ENCODE results near the gene CPNE5.
"Not testable (repeated sequence)": the region's sequence is repeated elsewhere in the genome, so short reads cannot be mapped to it uniquely, and the experiment has no call there.

CPNE5 gene

GRCh38 chr6:36720251-36721141 is 118.7 kb downstream of the CPNE5 start:
- no peak for DNase-seq

- DNase-seq = no peak
Measured at GRCh38 chr6:36719126-36719525, 120.1 kb downstream of the CPNE5 start.

- DNase-seq = no peak
Measured at GRCh38 chr6:36718560-36718959, 120.7 kb downstream of the CPNE5 start.

- DNase-seq = no peak
Measured at GRCh38 chr6:36717871-36718540, 121.2 kb downstream of the CPNE5 start.

- DNase-seq = no peak
Measured at GRCh38 chr6:36717231-36717825, 121.9 kb downstream of the CPNE5 start.

GRCh38 chr6:36716476-36717093 is 122.7 kb downstream of the CPNE5 start:
- DNase-seq = no peak

- DNase-seq = no peak
Measured at GRCh38 chr6:36715469-36715868, 123.8 kb downstream of the CPNE5 start.

- DNase-seq = no peak
Measured at GRCh38 chr6:36714511-36714910, 124.7 kb downstream of the CPNE5 start.

GRCh38 chr6:36713846-36714245 is 125.4 kb downstream of the CPNE5 start:
- DNase-seq = no peak

GRCh38 chr6:36712816-36713215 is 126.4 kb downstream of the CPNE5 start:
- no peak for DNase-seq

- no peak for DNase-seq
Measured at GRCh38 chr6:36706339-36706738, 132.9 kb downstream of the CPNE5 start.

- not testable (repeated sequence) for DNase-seq
Measured at GRCh38 chr6:36704961-36705577, 134.2 kb downstream of the CPNE5 start.

- no peak for DNase-seq
Measured at GRCh38 chr6:36703982-36704381, 135.3 kb downstream of the CPNE5 start.

- no peak for DNase-seq
Measured at GRCh38 chr6:36703081-36703606, 136.1 kb downstream of the CPNE5 start.

- DNase-seq = no peak
Measured at GRCh38 chr6:36702656-36703055, 136.6 kb downstream of the CPNE5 start.

- no peak for DNase-seq
Measured at GRCh38 chr6:36701401-36701991, 137.7 kb downstream of the CPNE5 start.

GRCh38 chr6:36700831-36701230 is 138.4 kb downstream of the CPNE5 start:
- no peak for DNase-seq

- no peak for DNase-seq
Measured at GRCh38 chr6:36700071-36700812, 139.0 kb downstream of the CPNE5 start.

GRCh38 chr6:36699348-36699747 is 139.9 kb downstream of the CPNE5 start:
- no peak for DNase-seq

GRCh38 chr6:36698871-36699271 is 140.4 kb downstream of the CPNE5 start:
- DNase-seq = no peak

- DNase-seq = no peak
Measured at GRCh38 chr6:36698196-36698595, 141.0 kb downstream of the CPNE5 start.

All from stimulated activated CD4-positive, alpha-beta T cell treated with anti-CD3 and anti-CD28 coated beads, Interleukin-15, amount 100 ng/mL, for 24 hours (primary cell).